Breast epithelium (tissue), 3 donors: Measurements from ENCODE around the gene FER.

Experiments
- CTCF ChIP-seq, 3 donors: fragments of 450-650 bp; IDR thresholded peaks; one replicate each; pipeline ENCODE4 v1.5.1; 2016 to 2017; ENCODE audit warnings: antibody characterized with exemption in 3 of 3, mild to moderate bottlenecking in 3 of 3, moderate library complexity in 3 of 3
- POLR2A ChIP-seq: fragments of 450-650 bp; IDR thresholded peaks from one replicate; pipeline ENCODE4 v1.6.1; 2016; ENCODE audit warnings: antibody characterized with exemption, mild to moderate bottlenecking, moderate library complexity
- POLR2AphosphoS5 ChIP-seq, 3 donors: sonication (generic); formaldehyde crosslinking; IDR thresholded peaks; one replicate each; pipeline ENCODE4 v1.6.1; 2017; ENCODE audit warnings: antibody characterized with exemption in 3 of 3

- no peak for TF ChIP-seq CTCF (IDR thresholded peaks at IDR 0.05)
- TF ChIP-seq POLR2A: no peak
- no peak for TF ChIP-seq POLR2AphosphoS5 (IDR thresholded peaks at IDR 0.05)
Measured at GRCh38 chr5:109089191-109089590, 341.5 kb downstream of the FER start.
